Common myeloid progenitor, CD34-positive (primary cell): ENCODE data around the gene ZNF768.
A peak's percentile ranks its signal among the peaks of the same experiment; 100 is the strongest.

Experiments used
- CTCF ChIA-PET: fragments of 350-600 bp; sonication (Branson Sonifier 250); formaldehyde crosslinking; loops from one replicate; lab custom pipeline; 2021; ENCODE audit warnings: antibody characterized with exemption; lab: Charles Lee
- POLR2A ChIA-PET: fragments of 350-600 bp; sonication (Branson Sonifier 250); formaldehyde crosslinking; loops from one replicate; lab custom pipeline; 2021; ENCODE audit warnings: antibody characterized with exemption; lab: Charles Lee
- DNase-seq, 3 donors: peaks; one replicate each; pipeline versions ENCODE4 v3.0.0 to v3.0.0-alpha.2; 2013
- H3K27ac ChIP-seq, 2 experiments: 1 replicate in 1 of 2; 2 replicates in 1 of 2; pipeline ENCODE4 v1.7.0; 2013; ENCODE audit warnings: inconsistent platforms in 2 of 2, low read length in 2 of 2, mild to moderate bottlenecking in 2 of 2, low read depth in 1 of 2, moderate library complexity in 1 of 2; ENCODE audit not compliant: severe bottlenecking in 2 of 2, insufficient read depth in 1 of 2, poor library complexity in 1 of 2
- H3K27me3 ChIP-seq, 5 experiments: replicated peaks in 2 of 5; 1 replicate in 3 of 5; 2 replicates in 2 of 5; pipeline versions ENCODE4 v1.6.1 to v1.7.0; 2013; ENCODE audit warnings: low read length in 4 of 5, mild to moderate bottlenecking in 2 of 5, moderate library complexity in 2 of 5, inconsistent platforms in 1 of 5; ENCODE audit not compliant: insufficient read depth in 5 of 5, control insufficient read depth in 4 of 5
- H3K36me3 ChIP-seq, 4 experiments: 1 replicate in 2 of 4; 2 replicates in 2 of 4; pipeline versions ENCODE4 v1.6.1 to v1.7.0; 2013; ENCODE audit warnings: low read length in 3 of 4, control low read depth in 1 of 4, mild to moderate bottlenecking in 1 of 4; ENCODE audit not compliant: control insufficient read depth in 4 of 4, insufficient read depth in 4 of 4
- H3K4me1 ChIP-seq, 4 experiments: 1 replicate in 3 of 4; 2 replicates in 1 of 4; pipeline versions ENCODE4 v1.6.1 to v1.7.1; 2013; ENCODE audit warnings: low read length in 3 of 4, mild to moderate bottlenecking in 3 of 4, control low read depth in 1 of 4, inconsistent platforms in 1 of 4, moderate library complexity in 1 of 4; ENCODE audit not compliant: control insufficient read depth in 4 of 4, insufficient read depth in 4 of 4; ENCODE audit errors: control extremely low read depth in 1 of 4
- H3K4me3 ChIP-seq, 7 experiments: 1 replicate in 4 of 7; 2 replicates in 3 of 7; pipeline versions ENCODE4 v1.5.1 to v1.7.0; 2013; ENCODE audit warnings: mild to moderate bottlenecking in 7 of 7, low read length in 6 of 7, moderate library complexity in 6 of 7, inconsistent platforms in 2 of 7, low read depth in 2 of 7, control low read depth in 1 of 7; ENCODE audit not compliant: insufficient read depth in 4 of 7, control insufficient read depth in 1 of 7; ENCODE audit errors: extremely low read depth in 1 of 7
- H3K9me3 ChIP-seq, 5 experiments: 1 replicate in 4 of 5; 2 replicates in 1 of 5; pipeline versions ENCODE4 v1.6.1 to v1.7.1; 2013; ENCODE audit warnings: low read length in 4 of 5, mild to moderate bottlenecking in 2 of 5, inconsistent platforms in 1 of 5, low read depth in 1 of 5, moderate library complexity in 1 of 5; ENCODE audit not compliant: control insufficient read depth in 4 of 5, insufficient read depth in 2 of 5; ENCODE audit errors: control extremely low read depth in 1 of 5
- WGBS: methylation state at CpG from one replicate; pipeline ENCODE4 v1.1.5; 2013; ENCODE audit not compliant: insufficient coverage; 5-methylcytosine and 5-hydroxymethylcytosine counted together

ZNF768 gene

DNA sequence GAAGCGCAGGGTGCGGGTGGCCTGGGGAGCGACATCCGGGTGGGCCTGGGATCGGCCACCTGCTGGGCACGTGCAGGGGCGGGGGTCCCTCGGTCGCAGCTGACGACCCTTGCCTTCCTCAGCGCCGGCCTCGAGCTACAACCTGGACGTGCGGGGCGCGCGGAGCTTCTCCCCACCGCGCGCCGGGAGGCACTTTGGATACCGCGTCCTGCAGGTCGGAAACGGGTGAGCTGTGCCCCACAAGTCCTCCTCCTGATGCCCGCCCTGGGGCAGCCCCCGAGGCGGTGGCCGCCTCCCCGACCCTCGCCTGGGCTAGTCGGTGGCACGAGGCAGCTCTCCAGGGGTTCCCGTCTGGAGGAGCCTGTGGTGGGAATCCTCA is 52.3 kb downstream of the ZNF768 start:
- no peak for DNase-seq

More for the DNA sequence above, 52.3 kb downstream of the ZNF768 start:
- no peaks in the 10 kb centered on the region for H3K27me3 ChIP-seq
- H3K36me3 ChIP-seq: peaks cover 3 to 21% (median 3%) of the 10 kb centered on the region in 4 experiments
- H3K4me1 ChIP-seq: peaks cover 0 to 64% (median 31%) of the 10 kb centered on the region in 4 experiments
- 92% methylated on average over 30 of the region's 35 CpGs for WGBS
- CTCF ChIA-PET: interaction anchor here (1.0 to 5.2 kb wide), 7 partner anchors 8 to 27 kb away, joined by 4 to 32 read pairs (median 5); no protein-coding TSS in a partner anchor
- peak overlapping the region in 1 of 2 experiments; percentile 77 for H3K27ac ChIP-seq
- H3K9me3 ChIP-seq: no peaks in the 10 kb centered on the region
- POLR2A ChIA-PET: interaction anchor here (0.9 to 1.1 kb wide), 2 partner anchors 13 to 16 kb away, joined by 3 to 4 read pairs; no protein-coding TSS in a partner anchor
- peak overlapping the region in 2 of 7 experiments; percentile 66 to 79 for H3K4me3 ChIP-seq
